ENCODE measurements around the gene JAM3. TPM values are rescaled to one million over a fixed set of nuclear protein-coding genes. Genes with fewer than 3 reads are reported as not detected.

JAM3 gene
- total RNA-seq: 79.3 and 105 TPM in 2 replicates

GRCh38 chr11:134068829-134069425, at the start of gene JAM3:
JAM3 (plus strand) TSS chr11:134069072; CDS start chr11:134069084, 12 bp downstream.

Other genes with a start within 250 kb of the JAM3 start
- gene SPATA19, start 223.6 kb upstream of the JAM3 start, total RNA-seq: not detected in 2 replicates
- gene IGSF9B, start 112.1 kb upstream of the JAM3 start, total RNA-seq: 0.15 and 0.66 TPM in 2 replicates
- gene NCAPD3, start 154.9 kb downstream of the JAM3 start, total RNA-seq: 7.3 and 17.5 TPM in 2 replicates
- gene VPS26B, start 155.6 kb downstream of the JAM3 start, total RNA-seq: 43.8 and 61.5 TPM in 2 replicates
- gene THYN1, start 184.3 kb downstream of the JAM3 start, total RNA-seq: 78.4 and 93.1 TPM in 2 replicates
- gene ACAD8, start 184.5 kb downstream of the JAM3 start, total RNA-seq: 22.0 TPM in 2 replicates
- not detected in 2 replicates for gene GLB1L3, start 207.3 kb downstream of the JAM3 start, total RNA-seq

Data from smooth muscle cell of trachea (primary cell).